Suprapubic skin (tissue), 4 donors: ENCODE data around the gene CAMSAP3. TPM values are rescaled to one million over a fixed set of nuclear protein-coding genes. Genes with fewer than 3 reads are reported as not detected.

Experiments used
- DNase-seq, 2 donors: peaks; one replicate each; pipeline ENCODE4 v3.0.0-alpha.2; 2019; ENCODE audit warnings: low spot score in 2 of 2
- H3K27ac ChIP-seq: fragments of 200-600 bp; sonication (generic); one replicate; pipeline ENCODE4 v1.5.1; 2019
- H3K27me3 ChIP-seq: fragments of 200-600 bp; sonication (generic); one replicate; pipeline ENCODE4 v1.5.1; 2019
- H3K36me3 ChIP-seq: fragments of 200-600 bp; sonication (generic); one replicate; pipeline ENCODE4 v1.5.1; 2019
- H3K4me1 ChIP-seq: fragments of 200-600 bp; sonication (generic); one replicate; pipeline ENCODE4 v1.5.1; 2019
- H3K4me3 ChIP-seq: fragments of 200-600 bp; sonication (generic); one replicate; pipeline ENCODE4 v1.5.1; 2019; ENCODE audit warnings: mild to moderate bottlenecking
- H3K9me3 ChIP-seq: fragments of 200-600 bp; sonication (generic); one replicate; pipeline ENCODE4 v1.5.1; 2019
- CTCF ChIP-seq, 2 donors: fragments of 200-600 bp in 1 of 2; fragments of 450-650 bp in 1 of 2; sonication (generic) in 1 of 2; IDR thresholded peaks; one replicate each; pipeline ENCODE4 v1.5.1; 2016 to 2019; ENCODE audit warnings: antibody characterized with exemption in 2 of 2, mild to moderate bottlenecking in 1 of 2, moderate library complexity in 1 of 2
- EP300 ChIP-seq: sonication (generic); formaldehyde crosslinking; IDR thresholded peaks from one replicate; pipeline ENCODE4 v1.6.1; 2017; ENCODE audit warnings: antibody characterized with exemption
- POLR2A ChIP-seq, 2 donors: fragments of 450-650 bp; IDR thresholded peaks; one replicate each; pipeline ENCODE4 v1.6.1; 2017; ENCODE audit warnings: antibody characterized with exemption in 2 of 2, mild to moderate bottlenecking in 2 of 2, moderate library complexity in 2 of 2
- POLR2AphosphoS5 ChIP-seq, 3 donors: sonication (generic); formaldehyde crosslinking; IDR thresholded peaks; one replicate each; pipeline ENCODE4 v1.6.1; 2017; ENCODE audit warnings: antibody characterized with exemption in 3 of 3
- WGBS: methylation state at CpG from one replicate; pipeline ENCODE4 v1.1.5; 2018; 5-methylcytosine and 5-hydroxymethylcytosine counted together
- total RNA-seq, 4 donors: library from RNA; depleted of rRNA; stranded (reverse); fragments of >200 nt; gene quantifications; one replicate each; pipeline ENCODE4 v1.1.0, GENCODE V29; 2016

Gene CAMSAP3
- total RNA-seq, 4 donors from 2014 or later = 60.5 to 82.7 (median 63.9) TPM

DNA sequence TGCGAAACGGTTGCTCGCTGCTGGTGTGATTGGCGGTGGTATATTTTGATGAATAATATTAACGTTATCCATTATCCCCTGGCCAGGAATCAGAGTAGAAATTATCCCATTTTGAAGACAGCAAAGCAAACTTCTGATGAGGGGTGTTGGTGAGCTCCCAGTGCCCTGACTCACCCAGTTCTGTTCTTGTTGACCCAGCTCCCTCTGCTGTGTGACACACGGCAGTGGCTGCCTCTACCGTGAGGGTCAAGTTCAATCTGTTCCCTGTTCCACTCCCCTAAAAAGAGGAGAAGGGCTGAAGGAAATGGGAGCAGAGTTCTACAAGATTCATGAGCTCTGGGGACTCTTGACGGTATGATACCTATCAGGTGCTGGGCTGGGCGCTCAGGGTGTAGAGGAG lies 2.0 kb downstream of the CAMSAP3 start:
- H3K36me3 ChIP-seq = no peaks in the 10 kb centered on the region
- DNase-seq = no peak
- peak overlapping the region; percentile 56 for H3K4me3 ChIP-seq
- no peak overlapping the region for H3K27ac ChIP-seq
- H3K4me1 ChIP-seq = peaks cover 8% of the 10 kb centered on the region
- H3K9me3 ChIP-seq = no peaks in the 10 kb centered on the region
- TF ChIP-seq POLR2A (IDR thresholded peaks at IDR 0.05) = no peak
- TF ChIP-seq CTCF (IDR thresholded peaks at IDR 0.05) = no peak
- TF ChIP-seq POLR2AphosphoS5 (IDR thresholded peaks at IDR 0.05) = no peak
- no peak for TF ChIP-seq EP300
- peaks cover 37% of the 10 kb centered on the region for H3K27me3 ChIP-seq
- 58% methylated on average over 9 of the region's 9 CpGs for WGBS

DNA sequence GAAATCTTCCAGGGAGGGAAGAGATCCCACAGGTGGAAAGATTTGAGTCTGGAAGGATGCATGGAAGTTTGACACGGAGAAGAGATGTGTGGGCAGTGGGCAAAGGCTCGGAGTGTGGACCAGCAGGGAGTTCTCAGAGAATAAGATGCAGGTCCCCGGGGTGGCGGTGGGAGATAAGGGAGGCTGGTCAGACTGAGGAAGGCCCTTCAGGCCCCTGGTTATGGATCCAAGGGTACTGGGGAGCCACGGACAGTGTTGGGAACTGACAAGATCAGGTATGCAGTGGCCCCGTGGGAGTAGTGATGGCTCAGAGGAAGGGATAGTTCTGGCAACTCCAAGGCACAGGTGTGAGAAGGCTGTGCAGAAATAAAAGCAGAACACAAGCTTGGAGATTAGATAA lies 2.5 kb downstream of the CAMSAP3 start:
- WGBS = 64% methylated on average over 6 of the region's 6 CpGs
- Histone ChIP-seq H3K9me3 (no peaks in the 10 kb centered on the region), H3K4me3 (no peak overlapping the region), H3K27me3 (peaks cover 39% of the 10 kb centered on the region), H3K27ac (no peak overlapping the region), H3K4me1 (peaks cover 11% of the 10 kb centered on the region), H3K36me3 (no peaks in the 10 kb centered on the region)
- DNase-seq = no peak
- TF ChIP-seq POLR2A (IDR thresholded peaks at IDR 0.05) (no peak), CTCF (IDR thresholded peaks at IDR 0.05) (no peak), EP300 (no peak), POLR2AphosphoS5 (IDR thresholded peaks at IDR 0.05) (no peak)

GRCh38 chr19:7600721-7601120 lies 5.1 kb downstream of the CAMSAP3 start:
- peaks cover 11% of the 10 kb centered on the region for H3K4me1 ChIP-seq
- H3K27me3 ChIP-seq = peaks cover 35% of the 10 kb centered on the region
- H3K36me3 ChIP-seq = peaks cover 3% of the 10 kb centered on the region
- no peak for DNase-seq
- TF ChIP-seq POLR2AphosphoS5 (IDR thresholded peaks at IDR 0.05) (no peak), POLR2A (IDR thresholded peaks at IDR 0.05) (no peak), CTCF (IDR thresholded peaks at IDR 0.05) (no peak), EP300 (no peak)
- H3K9me3 ChIP-seq = no peaks in the 10 kb centered on the region
- H3K4me3 ChIP-seq = no peak overlapping the region
- no peak overlapping the region for H3K27ac ChIP-seq

- 42% methylated on average over 15 of the region's 15 CpGs for WGBS
- TF ChIP-seq POLR2AphosphoS5 (IDR thresholded peaks at IDR 0.05) (no peak), EP300 (no peak), CTCF (IDR thresholded peaks at IDR 0.05) (no peak), POLR2A (IDR thresholded peaks at IDR 0.05) (no peak)
Measured at GRCh38 chr19:7602240-7602934, 6.7 kb downstream of the CAMSAP3 start.

DNA sequence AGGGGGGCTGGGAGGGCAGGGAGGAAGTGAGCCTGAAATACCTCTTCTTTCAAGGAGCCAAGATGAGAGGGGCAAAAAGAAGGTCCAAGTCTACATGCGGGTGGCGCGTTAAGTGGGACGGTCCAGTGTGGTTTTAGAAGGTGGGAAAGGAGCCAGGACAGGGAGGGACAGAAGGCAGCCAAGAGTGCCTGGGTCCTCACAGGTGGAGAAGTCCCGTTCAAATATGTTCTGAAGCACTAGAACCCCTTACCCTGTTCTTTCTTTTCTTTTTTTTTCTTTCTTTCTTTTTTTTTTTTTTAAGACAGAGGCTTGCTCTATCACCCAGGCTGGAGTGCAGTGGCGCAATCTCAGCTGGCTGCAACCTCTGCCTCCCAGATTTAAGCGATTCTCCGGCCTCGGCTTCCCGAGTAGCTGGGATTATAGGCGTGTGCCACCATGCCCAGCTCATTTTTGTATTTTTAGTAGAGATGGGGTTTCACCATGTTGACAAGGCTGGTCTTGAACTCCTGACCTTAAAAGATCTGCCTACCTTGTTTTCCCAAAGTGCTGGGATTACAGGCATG lies 7.4 kb downstream of the CAMSAP3 start:
- H3K9me3 ChIP-seq = no peaks in the 10 kb centered on the region
- H3K4me1 ChIP-seq = peaks cover 3% of the 10 kb centered on the region
- H3K36me3 ChIP-seq = peaks cover 16% of the 10 kb centered on the region
- 57% methylated on average over 11 of the region's 11 CpGs for WGBS
- H3K27me3 ChIP-seq = peaks cover 16% of the 10 kb centered on the region
- H3K4me3 ChIP-seq = no peak overlapping the region
- no peak for DNase-seq
- TF ChIP-seq POLR2AphosphoS5 (IDR thresholded peaks at IDR 0.05) (no peak), EP300 (no peak), CTCF (IDR thresholded peaks at IDR 0.05) (no peak), POLR2A (IDR thresholded peaks at IDR 0.05) (no peak)
- H3K27ac ChIP-seq = no peak overlapping the region

More at GRCh38 chr19:7602240-7602934, 6.7 kb downstream of the CAMSAP3 start:
- Histone ChIP-seq H3K27ac (no peak overlapping the region), H3K4me1 (peaks cover 3% of the 10 kb centered on the region), H3K36me3 (peaks cover 11% of the 10 kb centered on the region), H3K4me3 (no peak overlapping the region), H3K27me3 (peaks cover 21% of the 10 kb centered on the region), H3K9me3 (no peaks in the 10 kb centered on the region)
- DNase-seq = no peak
